Measurements from ENCODE around the gene EXOC6.

DNA sequence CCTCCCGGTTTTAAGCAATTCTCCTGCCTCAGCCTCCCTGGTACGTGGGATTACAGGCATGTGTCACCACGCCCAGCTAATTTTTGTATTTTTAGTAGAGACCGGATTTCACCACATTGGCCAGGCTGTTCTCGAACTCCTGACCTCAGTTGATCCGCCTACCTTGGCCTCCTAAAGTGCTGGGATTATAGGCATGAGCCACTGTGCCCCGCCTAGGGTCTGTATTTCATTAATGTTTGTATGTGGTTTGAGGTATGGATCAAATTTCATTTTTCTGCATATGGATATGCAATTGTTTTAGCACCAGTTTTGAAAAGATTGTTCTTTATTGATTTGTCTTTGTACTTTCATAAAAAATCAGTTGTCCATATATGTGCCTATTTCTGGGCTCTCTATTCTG, 251.3 kb downstream of the EXOC6 start:
- TF ChIP-seq, protein P1, sequence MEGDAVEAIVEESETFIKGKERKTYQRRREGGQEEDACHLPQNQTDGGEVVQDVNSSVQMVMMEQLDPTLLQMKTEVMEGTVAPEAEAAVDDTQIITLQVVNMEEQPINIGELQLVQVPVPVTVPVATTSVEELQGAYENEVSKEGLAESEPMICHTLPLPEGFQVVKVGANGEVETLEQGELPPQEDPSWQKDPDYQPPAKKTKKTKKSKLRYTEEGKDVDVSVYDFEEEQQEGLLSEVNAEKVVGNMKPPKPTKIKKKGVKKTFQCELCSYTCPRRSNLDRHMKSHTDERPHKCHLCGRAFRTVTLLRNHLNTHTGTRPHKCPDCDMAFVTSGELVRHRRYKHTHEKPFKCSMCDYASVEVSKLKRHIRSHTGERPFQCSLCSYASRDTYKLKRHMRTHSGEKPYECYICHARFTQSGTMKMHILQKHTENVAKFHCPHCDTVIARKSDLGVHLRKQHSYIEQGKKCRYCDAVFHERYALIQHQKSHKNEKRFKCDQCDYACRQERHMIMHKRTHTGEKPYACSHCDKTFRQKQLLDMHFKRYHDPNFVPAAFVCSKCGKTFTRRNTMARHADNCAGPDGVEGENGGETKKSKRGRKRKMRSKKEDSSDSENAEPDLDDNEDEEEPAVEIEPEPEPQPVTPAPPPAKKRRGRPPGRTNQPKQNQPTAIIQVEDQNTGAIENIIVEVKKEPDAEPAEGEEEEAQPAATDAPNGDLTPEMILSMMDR (IDR thresholded peaks at IDR 0.05 in 8 of 11, conservative IDR thresholded peaks at IDR 0.05 in 3 of 11): no peak
- no peak for TF ChIP-seq POLR2AphosphoS5 (IDR thresholded peaks at IDR 0.05)
